DND-41 (cell line): ENCODE data around the gene RNF148.

Experiments used
- EZH2 ChIP-seq: IDR thresholded peaks from 3 replicates; pipeline ENCODE4 v1.6.1; 2012; ENCODE audit warnings: borderline replicate concordance, low read depth, mild to moderate bottlenecking, moderate library complexity, low read length, inconsistent platforms; ENCODE audit not compliant: severe bottlenecking
- TF ChIP-seq, protein P1 (sequence below): IDR thresholded peaks from 2 replicates; pipeline ENCODE4 v1.5.1; 2012; ENCODE audit warnings: borderline replicate concordance, low read length, moderate library complexity, mild to moderate bottlenecking; ENCODE audit not compliant: poor library complexity, severe bottlenecking; ENCODE audit errors: extremely low read depth

DNA sequence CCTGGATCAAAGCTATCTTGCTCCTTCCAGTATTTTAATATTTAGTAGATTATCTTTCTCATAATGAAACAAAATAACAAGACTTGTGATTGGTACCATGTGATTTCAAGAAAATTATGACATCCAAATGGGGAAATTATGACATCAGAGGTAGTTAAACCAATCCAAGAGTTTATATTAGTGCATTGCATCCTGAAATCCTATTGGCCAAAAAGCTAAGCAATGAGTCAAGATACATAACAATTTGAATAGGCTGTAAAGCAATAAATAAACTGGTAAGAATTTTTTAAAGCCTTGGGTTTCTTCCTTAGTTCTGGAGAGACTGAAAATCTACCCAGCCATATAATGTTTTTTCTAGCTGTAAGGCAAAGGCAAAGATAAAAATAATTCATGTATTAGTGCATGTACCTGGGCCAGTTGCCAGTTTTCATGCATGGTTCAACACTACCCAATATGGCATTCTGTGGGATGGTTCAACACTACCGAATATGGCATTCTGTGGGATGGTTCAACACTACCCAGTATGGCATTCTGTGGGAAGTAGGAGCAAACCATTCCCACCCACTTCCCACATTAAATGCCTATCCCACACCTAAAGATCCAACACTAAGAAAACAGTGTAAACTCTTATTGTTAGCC is at the start of gene RNF148:
- TF ChIP-seq, protein P1, sequence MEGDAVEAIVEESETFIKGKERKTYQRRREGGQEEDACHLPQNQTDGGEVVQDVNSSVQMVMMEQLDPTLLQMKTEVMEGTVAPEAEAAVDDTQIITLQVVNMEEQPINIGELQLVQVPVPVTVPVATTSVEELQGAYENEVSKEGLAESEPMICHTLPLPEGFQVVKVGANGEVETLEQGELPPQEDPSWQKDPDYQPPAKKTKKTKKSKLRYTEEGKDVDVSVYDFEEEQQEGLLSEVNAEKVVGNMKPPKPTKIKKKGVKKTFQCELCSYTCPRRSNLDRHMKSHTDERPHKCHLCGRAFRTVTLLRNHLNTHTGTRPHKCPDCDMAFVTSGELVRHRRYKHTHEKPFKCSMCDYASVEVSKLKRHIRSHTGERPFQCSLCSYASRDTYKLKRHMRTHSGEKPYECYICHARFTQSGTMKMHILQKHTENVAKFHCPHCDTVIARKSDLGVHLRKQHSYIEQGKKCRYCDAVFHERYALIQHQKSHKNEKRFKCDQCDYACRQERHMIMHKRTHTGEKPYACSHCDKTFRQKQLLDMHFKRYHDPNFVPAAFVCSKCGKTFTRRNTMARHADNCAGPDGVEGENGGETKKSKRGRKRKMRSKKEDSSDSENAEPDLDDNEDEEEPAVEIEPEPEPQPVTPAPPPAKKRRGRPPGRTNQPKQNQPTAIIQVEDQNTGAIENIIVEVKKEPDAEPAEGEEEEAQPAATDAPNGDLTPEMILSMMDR, result no peak
- TF ChIP-seq EZH2, result no peak
